K562 (cell line): ENCODE results near the gene IRF1. TPM values are rescaled to one million over a fixed set of nuclear protein-coding genes. Genes with fewer than 3 reads are reported as not detected.

Experiments
- ADNP ChIP-seq: fragments of 200-800 bp; sonication (Bioruptor generic); IDR thresholded peaks from 2 replicates; pipeline ENCODE4 v1.6.1; 2016; ENCODE audit warnings: missing genetic modification characterization, missing compliant biosample characterization
- CGGBP1 ChIP-seq: fragments of 250-450 bp; sonication (Bioruptor Pico); IDR thresholded peaks from 2 replicates; pipeline ENCODE4 v1.9.0; 2021; ENCODE audit warnings: mild to moderate bottlenecking
- E2F1 ChIP-seq: sonication (generic); formaldehyde crosslinking; IDR thresholded peaks from 2 replicates; pipeline ENCODE4 v1.8.1; 2023; ENCODE audit warnings: mild to moderate bottlenecking, missing genetic modification reagents, moderate library complexity
- ETV5 ChIP-seq: sonication (generic); formaldehyde crosslinking; IDR thresholded peaks from 2 replicates; pipeline ENCODE4 v1.4.0; 2020; ENCODE audit warnings: low read depth, mild to moderate bottlenecking, missing genetic modification reagents
- FOXJ2 ChIP-seq: fragments of 200-800 bp; sonication (Bioruptor generic); IDR thresholded peaks from 2 replicates; pipeline ENCODE4 v1.6.1; 2016; ENCODE audit warnings: missing genetic modification characterization, missing compliant biosample characterization
- HDAC1 ChIP-seq, 2 experiments: fragments of 450-650 bp; IDR thresholded peaks; 2 replicates each; pipeline ENCODE4 v1.6.1; 2016 to 2017; ENCODE audit warnings: inconsistent platforms in 1 of 2, mild to moderate bottlenecking in 1 of 2, moderate library complexity in 1 of 2
- HEY1 ChIP-seq: fragments of 250-450 bp; sonication (Bioruptor Pico); IDR thresholded peaks from 2 replicates; pipeline ENCODE4 v1.5.0; 2020; ENCODE audit warnings: mild to moderate bottlenecking, moderate library complexity, borderline replicate concordance
- HMGXB4 ChIP-seq: sonication (generic); formaldehyde crosslinking; IDR thresholded peaks from 2 replicates; pipeline ENCODE4 v1.8.1; 2023; ENCODE audit warnings: mild to moderate bottlenecking, missing genetic modification reagents
- HNRNPLL ChIP-seq: fragments of 200-400 bp; formaldehyde crosslinking; IDR thresholded peaks from 2 replicates; pipeline ENCODE4 v1.6.1; 2017; ENCODE audit warnings: low read length, low read depth, mild to moderate bottlenecking; ENCODE audit not compliant: poor library complexity, severe bottlenecking
- MEF2D ChIP-seq: conservative IDR thresholded peaks from 2 replicates; pipeline ENCODE4 v1.6.1; 2016; ENCODE audit warnings: low read depth, missing genetic modification characterization, missing compliant biosample characterization
- MXD1 ChIP-seq: fragments of 250-450 bp; sonication (Bioruptor Pico); IDR thresholded peaks from 2 replicates; pipeline ENCODE4 v1.8.0; 2021; ENCODE audit warnings: borderline replicate concordance, mild to moderate bottlenecking, moderate library complexity; ENCODE audit not compliant: poor library complexity, severe bottlenecking
- PHB ChIP-seq: fragments of 250-450 bp; sonication (Bioruptor Pico); IDR thresholded peaks from 2 replicates; pipeline ENCODE4 v1.5.0; 2021
- RERE ChIP-seq: sonication (generic); formaldehyde crosslinking; IDR thresholded peaks from 2 replicates; pipeline ENCODE4 v1.8.0; 2023; ENCODE audit warnings: missing genetic modification reagents, mild to moderate bottlenecking, borderline replicate concordance
- TAF15 ChIP-seq: fragments of 200-400 bp; formaldehyde crosslinking; IDR thresholded peaks from 2 replicates; pipeline ENCODE4 v1.6.1; 2017; ENCODE audit warnings: mild to moderate bottlenecking, low read depth, low read length, moderate library complexity
- ZBTB1 ChIP-seq: sonication (generic); formaldehyde crosslinking; IDR thresholded peaks from 2 replicates; pipeline ENCODE4 v1.8.1; 2023; ENCODE audit warnings: missing genetic modification reagents, low read depth, mild to moderate bottlenecking, borderline replicate concordance
- polyA plus RNA-seq, 8 experiments: library from polyadenylated mRNA; depleted of rRNA in 4 of 8; stranded (reverse) in 5 of 8; unstranded in 3 of 8; fragments of >200 nt; fragmentation: Nextera tagmentation in 2 of 8; fragmentation: Illumina TruSeq in 1 of 8; extraction: Ambion mirVana in 2 of 8; extraction: Trizol in 1 of 8; gene quantifications; 2 replicates each; pipeline versions ENCODE4 v1.2.1 to v1.2.3, GENCODE V29; 2011 to 2014; ENCODE audit warnings: inconsistent platforms in 1 of 8, missing spikeins in 1 of 8
- total RNA-seq, 7 experiments: library from RNA; depleted of rRNA in 6 of 7; stranded (reverse); fragments of >200 nt in 6 of 7; fragmentation: Illumina TruSeq in 2 of 7; extraction: Trizol in 2 of 7; gene quantifications; 2 replicates each; pipeline versions ENCODE4 v1.2.1 to v1.2.3, GENCODE V29; 2011 to 2021; ENCODE audit warnings: low replicate concordance in 1 of 7

The IRF1 gene
- total and polyA plus RNA-seq, 9 of the 15 experiments (the other 6 are each of a cell fraction or from before 2014, with no cell fraction given): 1.1 to 12.3 (median 5.9) TPM

GRCh38 chr5:132459031-132459982 is 31.3 kb downstream of the IRF1 start (continued):
- TF ChIP-seq CGGBP1 (no peak), E2F1 (no peak), PHB (CRISPR knock-in tag) (no peak; the same call in 1 of the 2 replicates), TAF15 (no peak), HDAC1 (IDR thresholded peaks at IDR 0.05) (no peak), ADNP (tag) (no peak), MEF2D (tag) (peak; percentile 93), FOXJ2 (tag) (no peak; the same call in none of the 2 replicates), ZBTB1 (CRISPR knock-in tag) (no peak), ETV5 (CRISPR knock-in tag) (no peak), HMGXB4 (CRISPR knock-in tag) (no peak), HNRNPLL (no peak), HEY1 (no peak), RERE (CRISPR knock-in tag) (no peak), MXD1 (CRISPR knock-in tag) (peak; percentile 25)
